ENCODE data around the gene TMEM121B. TPM values are rescaled to one million over a fixed set of nuclear protein-coding genes. Genes with fewer than 3 reads are reported as not detected.

TMEM121B gene
- total RNA-seq, 4 donors from 2014 or later, result 0.17 to 0.29 (median 0.24) TPM

DNA sequence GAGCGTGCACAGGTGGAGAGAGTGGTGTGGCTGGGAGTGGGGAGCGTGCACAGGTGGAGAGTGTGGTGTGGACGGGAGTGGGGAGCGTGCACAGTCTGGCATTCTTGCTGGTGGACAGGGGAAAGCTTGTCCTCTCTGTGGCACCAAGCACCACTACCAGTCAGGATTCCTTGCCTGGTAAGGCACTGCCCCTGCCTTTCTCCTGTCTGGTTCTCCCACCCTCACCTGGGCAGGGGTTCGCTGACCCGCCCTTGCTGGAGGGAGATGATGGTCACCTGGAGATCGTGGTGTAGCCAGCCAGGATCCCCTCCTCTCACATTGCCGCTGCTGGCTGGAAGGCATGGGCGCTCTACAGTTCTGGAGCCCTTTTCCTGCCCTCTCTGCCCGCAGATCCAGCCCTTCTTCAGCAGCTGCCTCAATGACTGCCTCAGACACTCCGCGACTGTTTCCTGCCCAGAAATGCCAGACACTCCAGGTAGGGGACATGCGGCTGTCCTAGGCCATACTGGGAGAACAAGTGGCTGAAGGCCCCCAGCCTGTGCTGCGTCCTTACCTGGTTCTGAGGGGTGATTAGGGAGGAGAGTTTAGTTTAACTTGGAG lies 16.7 kb downstream of the TMEM121B start:
- no peak for ATAC-seq
- peaks cover 0 to 15% of the 10 kb centered on the region in 2 donors for H3K36me3 ChIP-seq
- intact Hi-C loops (cut with DNase I; ENCODE audit: low total_unique reads), result no loop called here

DNA sequence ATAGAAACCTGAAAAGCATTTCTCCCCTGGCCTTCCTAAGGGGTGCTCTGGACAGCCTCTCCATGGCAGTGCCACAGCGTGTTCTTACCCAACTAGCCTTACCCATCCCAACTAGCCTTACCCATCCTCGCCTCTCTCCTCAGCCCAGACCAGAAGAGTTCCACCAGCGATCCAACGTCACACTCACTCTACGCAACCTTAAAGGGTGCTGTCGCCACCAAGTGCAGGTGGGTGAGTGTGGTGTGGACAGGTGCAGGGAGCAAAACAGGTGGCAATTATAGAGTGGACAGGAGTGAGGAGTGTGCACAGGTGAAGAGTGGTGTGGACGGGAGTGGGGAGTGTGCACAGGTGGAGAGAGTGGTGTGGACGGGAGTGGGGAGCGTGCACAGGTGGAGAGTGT lies 17.8 kb downstream of the TMEM121B start:
- H3K9me3 ChIP-seq, result no peaks in the 10 kb centered on the region
- no peaks in the 10 kb centered on the region for H3K27me3 ChIP-seq
- peaks cover 0 to 25% of the 10 kb centered on the region in 2 donors for H3K36me3 ChIP-seq
- intact Hi-C loops (cut with DNase I; ENCODE audit: low total_unique reads), result no loop called here
- H3K4me3 ChIP-seq, result no peak overlapping the region
- ATAC-seq (no peak), DNase-seq (no peak)
- H3K4me1 ChIP-seq, result no peaks in the 10 kb centered on the region
- H3K27ac ChIP-seq, result no peak overlapping the region
- in situ Hi-C loops (cut with MboI; ENCODE audit: low sequenced_read_pairs in 4 of 4), result no loop called here
- TF ChIP-seq, protein P1, sequence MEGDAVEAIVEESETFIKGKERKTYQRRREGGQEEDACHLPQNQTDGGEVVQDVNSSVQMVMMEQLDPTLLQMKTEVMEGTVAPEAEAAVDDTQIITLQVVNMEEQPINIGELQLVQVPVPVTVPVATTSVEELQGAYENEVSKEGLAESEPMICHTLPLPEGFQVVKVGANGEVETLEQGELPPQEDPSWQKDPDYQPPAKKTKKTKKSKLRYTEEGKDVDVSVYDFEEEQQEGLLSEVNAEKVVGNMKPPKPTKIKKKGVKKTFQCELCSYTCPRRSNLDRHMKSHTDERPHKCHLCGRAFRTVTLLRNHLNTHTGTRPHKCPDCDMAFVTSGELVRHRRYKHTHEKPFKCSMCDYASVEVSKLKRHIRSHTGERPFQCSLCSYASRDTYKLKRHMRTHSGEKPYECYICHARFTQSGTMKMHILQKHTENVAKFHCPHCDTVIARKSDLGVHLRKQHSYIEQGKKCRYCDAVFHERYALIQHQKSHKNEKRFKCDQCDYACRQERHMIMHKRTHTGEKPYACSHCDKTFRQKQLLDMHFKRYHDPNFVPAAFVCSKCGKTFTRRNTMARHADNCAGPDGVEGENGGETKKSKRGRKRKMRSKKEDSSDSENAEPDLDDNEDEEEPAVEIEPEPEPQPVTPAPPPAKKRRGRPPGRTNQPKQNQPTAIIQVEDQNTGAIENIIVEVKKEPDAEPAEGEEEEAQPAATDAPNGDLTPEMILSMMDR (IDR thresholded peaks at IDR 0.05 in 4 of 5, conservative IDR thresholded peaks at IDR 0.05 in 1 of 5), result no peak
- TF ChIP-seq POLR2A (IDR thresholded peaks at IDR 0.05), result no peak

More for the DNA sequence above, 16.7 kb downstream of the TMEM121B start:
- Histone ChIP-seq H3K9me3 (no peaks in the 10 kb centered on the region), H3K4me1 (no peaks in the 10 kb centered on the region), H3K27ac (no peak overlapping the region), H3K4me3 (no peak overlapping the region), H3K27me3 (no peaks in the 10 kb centered on the region)
- TF ChIP-seq POLR2A (IDR thresholded peaks at IDR 0.05), result no peak
- TF ChIP-seq, protein P1 (IDR thresholded peaks at IDR 0.05 in 4 of 5, conservative IDR thresholded peaks at IDR 0.05 in 1 of 5), result no peak
- in situ Hi-C loops (cut with MboI; ENCODE audit: low sequenced_read_pairs in 4 of 4), result no loop called here
- no peak for DNase-seq

DNA sequence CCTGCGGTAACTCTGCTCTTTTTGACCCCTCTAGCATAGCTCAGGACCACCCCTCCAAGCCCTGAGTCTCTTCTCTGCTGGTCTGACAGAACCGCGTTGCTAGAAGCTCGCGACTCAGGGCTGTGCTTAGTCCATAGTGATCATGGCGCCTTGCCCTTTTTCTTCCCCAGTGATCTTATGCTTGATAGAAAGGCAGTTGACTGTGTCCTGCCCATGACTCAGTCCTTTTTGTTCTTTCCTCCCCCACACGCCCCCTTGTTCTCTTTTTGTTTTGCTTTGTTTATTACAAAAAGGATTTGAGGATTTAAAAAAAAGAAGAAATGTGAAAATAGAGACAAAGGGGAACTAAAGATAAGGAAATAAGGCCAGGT lies 18.9 kb downstream of the TMEM121B start:
- Histone ChIP-seq H3K9me3 (no peaks in the 10 kb centered on the region), H3K36me3 (peaks cover 0 to 25% of the 10 kb centered on the region in 2 donors), H3K4me3 (no peak overlapping the region), H3K27me3 (no peaks in the 10 kb centered on the region), H3K4me1 (no peaks in the 10 kb centered on the region), H3K27ac (no peak overlapping the region)
- intact Hi-C loops (cut with DNase I; ENCODE audit: low total_unique reads) (no loop called here), in situ Hi-C loops (cut with MboI; ENCODE audit: low sequenced_read_pairs in 4 of 4) (no loop called here)
- DNase-seq, result no peak
- ATAC-seq, result no peak
- TF ChIP-seq POLR2A (IDR thresholded peaks at IDR 0.05), result no peak
- TF ChIP-seq, protein P1 (IDR thresholded peaks at IDR 0.05 in 4 of 5, conservative IDR thresholded peaks at IDR 0.05 in 1 of 5), result no peak

DNA sequence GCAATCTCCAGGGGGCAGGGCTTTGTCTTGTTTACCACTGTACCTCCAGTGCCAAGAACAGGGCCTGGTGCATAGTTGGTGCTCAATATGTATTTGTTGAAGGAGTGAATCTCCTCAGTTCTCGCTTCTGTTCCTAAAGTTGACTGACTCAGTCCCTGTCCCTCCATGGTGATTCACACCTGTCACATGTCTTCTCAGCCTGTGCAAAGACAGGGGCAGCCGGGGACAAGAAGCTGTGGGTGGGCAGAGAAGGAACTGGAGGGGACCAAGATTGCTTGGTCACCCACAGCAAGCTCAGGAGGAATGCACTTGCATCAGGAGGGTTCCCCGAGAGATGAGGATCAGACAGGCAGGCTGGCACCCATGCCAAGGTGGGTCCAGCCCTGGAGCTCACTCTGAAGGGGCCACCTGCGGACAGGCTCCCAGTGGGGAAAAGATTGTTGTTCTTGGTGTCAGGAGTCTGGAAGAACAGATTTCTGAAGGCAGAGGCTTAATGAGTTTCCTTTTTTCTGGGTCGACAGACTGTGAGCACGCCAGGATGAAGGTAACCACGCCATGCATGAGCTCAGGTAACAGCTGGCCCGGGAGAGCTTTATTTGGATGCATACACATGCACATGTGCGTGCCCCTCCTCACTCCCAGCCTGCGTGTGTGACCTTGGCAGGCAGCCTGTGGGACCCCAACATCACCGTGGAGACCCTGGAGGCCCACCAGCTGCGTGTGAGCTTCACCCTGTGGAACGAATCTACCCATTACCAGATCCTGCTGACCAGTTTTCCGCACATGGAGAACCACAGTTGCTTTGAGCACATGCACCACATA lies 19.5 kb downstream of the TMEM121B start:
- peaks cover 0 to 25% of the 10 kb centered on the region in 2 donors for H3K36me3 ChIP-seq
- no peaks in the 10 kb centered on the region for H3K4me1 ChIP-seq
- ATAC-seq (no peak), DNase-seq (no peak)
- in situ Hi-C loops (cut with MboI; ENCODE audit: low sequenced_read_pairs in 4 of 4), result no loop called here
- intact Hi-C loops (cut with DNase I; ENCODE audit: low total_unique reads), result no loop called here
- no peak overlapping the region for H3K27ac ChIP-seq
- H3K27me3 ChIP-seq, result no peaks in the 10 kb centered on the region
- no peak overlapping the region for H3K4me3 ChIP-seq
- no peaks in the 10 kb centered on the region for H3K9me3 ChIP-seq
- TF ChIP-seq, protein P1 (IDR thresholded peaks at IDR 0.05 in 4 of 5, conservative IDR thresholded peaks at IDR 0.05 in 1 of 5), result no peak
- TF ChIP-seq POLR2A (IDR thresholded peaks at IDR 0.05), result no peak
